SK-N-SH treated with all-trans-retinoic acid at 6 μM for 48 hours (cell line): ENCODE data around the gene TRIM72.

ENCODE experiments used
- ATAC-seq: fragments of 200-7000 bp; cut with Tn5 transposase; 3 replicates; pipeline ENCODE4 v1.9.1; 2020; ENCODE audit warnings: mild to moderate bottlenecking, moderate library complexity
- ARNTL ChIP-seq: fragments of 450-650 bp; formaldehyde crosslinking; IDR thresholded peaks from 2 replicates; pipeline ENCODE4 v1.5.0; 2020; ENCODE audit warnings: low read depth, mild to moderate bottlenecking, moderate library complexity, borderline replicate concordance
- BACH2 ChIP-seq: fragments of 250-450 bp; sonication (Bioruptor Pico); IDR thresholded peaks from 2 replicates; pipeline ENCODE4 v1.9.0; 2021; ENCODE audit warnings: mild to moderate bottlenecking, borderline replicate concordance
- CSDC2 ChIP-seq: fragments of 250-450 bp; sonication (Bioruptor Pico); IDR thresholded peaks from 2 replicates; pipeline ENCODE4 v1.5.0; 2020; ENCODE audit warnings: mild to moderate bottlenecking, moderate library complexity
- ESRRG ChIP-seq: fragments of 250-450 bp; sonication (Bioruptor Pico); IDR thresholded peaks from 2 replicates; pipeline ENCODE4 v1.6.1; 2021; ENCODE audit warnings: mild to moderate bottlenecking
- GLIS3 ChIP-seq: fragments of 250-450 bp; sonication (Bioruptor Pico); IDR thresholded peaks from 2 replicates; pipeline ENCODE4 v1.5.0; 2020; ENCODE audit warnings: mild to moderate bottlenecking, moderate library complexity
- ISL1 ChIP-seq: fragments of 250-450 bp; sonication (Bioruptor Pico); IDR thresholded peaks from 2 replicates; pipeline ENCODE4 v2.1.2; 2022; ENCODE audit warnings: mild to moderate bottlenecking, moderate library complexity
- OSR1 ChIP-seq: fragments of 250-450 bp; sonication (Bioruptor Pico); IDR thresholded peaks from 2 replicates; pipeline ENCODE4 v1.8.0; 2022; ENCODE audit warnings: moderate library complexity, mild to moderate bottlenecking, inconsistent platforms
- RARB ChIP-seq: fragments of 250-450 bp; sonication (Bioruptor Pico); IDR thresholded peaks from 2 replicates; pipeline ENCODE4 v1.8.0; 2021; ENCODE audit warnings: mild to moderate bottlenecking, moderate library complexity
- SNAI2 ChIP-seq: fragments of 250-450 bp; sonication (Bioruptor Pico); IDR thresholded peaks from 2 replicates; pipeline ENCODE4 v1.5.0; 2020; ENCODE audit warnings: mild to moderate bottlenecking, moderate library complexity
- TCF4 ChIP-seq: fragments of 250-450 bp; sonication (Bioruptor Pico); IDR thresholded peaks from 2 replicates; pipeline ENCODE4 v1.8.0; 2021; ENCODE audit warnings: mild to moderate bottlenecking, moderate library complexity, borderline replicate concordance
- TOX ChIP-seq: fragments of 250-450 bp; sonication (Bioruptor Pico); IDR thresholded peaks from 2 replicates; pipeline ENCODE4 v1.8.0; 2021; ENCODE audit warnings: mild to moderate bottlenecking, moderate library complexity, borderline replicate concordance
- ZC3H10 ChIP-seq: fragments of 250-450 bp; sonication (Bioruptor Pico); IDR thresholded peaks from 2 replicates; pipeline ENCODE4 v1.5.1; 2021; ENCODE audit warnings: mild to moderate bottlenecking, moderate library complexity
- ZFP3 ChIP-seq: fragments of 250-450 bp; sonication (Bioruptor Pico); IDR thresholded peaks from 2 replicates; pipeline ENCODE4 v1.5.0; 2020; ENCODE audit warnings: mild to moderate bottlenecking, moderate library complexity
- ZFP30 ChIP-seq: fragments of 450-650 bp; formaldehyde crosslinking; IDR thresholded peaks from 2 replicates; pipeline ENCODE4 v1.5.0; 2022; ENCODE audit warnings: mild to moderate bottlenecking, moderate library complexity
- ZNF565 ChIP-seq: fragments of 450-650 bp; formaldehyde crosslinking; conservative IDR thresholded peaks from 2 replicates; pipeline ENCODE4 v1.5.0; 2020; ENCODE audit warnings: low read depth, mild to moderate bottlenecking, moderate library complexity
- ZNF70 ChIP-seq: fragments of 450-650 bp; formaldehyde crosslinking; IDR thresholded peaks from 2 replicates; pipeline ENCODE4 v1.5.0; 2020; ENCODE audit warnings: mild to moderate bottlenecking, moderate library complexity
- ZNF8 ChIP-seq: fragments of 450-650 bp; formaldehyde crosslinking; IDR thresholded peaks from 2 replicates; pipeline ENCODE4 v1.5.0; 2020; ENCODE audit warnings: mild to moderate bottlenecking, moderate library complexity
- TF ChIP-seq, protein P1 (sequence below): fragments of 250-450 bp; sonication (Bioruptor Pico); IDR thresholded peaks from 2 replicates; pipeline ENCODE4 v1.5.1; 2021; ENCODE audit warnings: mild to moderate bottlenecking, moderate library complexity
- TF ChIP-seq, protein P2 (sequence below): fragments of 250-450 bp; sonication (Bioruptor Pico); IDR thresholded peaks from 2 replicates; pipeline ENCODE4 v1.8.0; 2021; ENCODE audit warnings: low read depth, mild to moderate bottlenecking, moderate library complexity, borderline replicate concordance
- TF ChIP-seq, protein P3 (sequence below): fragments of 250-450 bp; sonication (Bioruptor Pico); IDR thresholded peaks from 2 replicates; pipeline ENCODE4 v1.5.0; 2020; ENCODE audit warnings: mild to moderate bottlenecking, moderate library complexity
- TF ChIP-seq, protein P4 (sequence below): fragments of 250-450 bp; sonication (Bioruptor Pico); IDR thresholded peaks from 2 replicates; pipeline ENCODE4 v1.5.1; 2020; ENCODE audit warnings: low read depth, mild to moderate bottlenecking, moderate library complexity

The TRIM72 gene

GRCh38 chr16:31215287-31216162 is 1.6 kb downstream of the TRIM72 start (continued):
- TF ChIP-seq, protein P1, sequence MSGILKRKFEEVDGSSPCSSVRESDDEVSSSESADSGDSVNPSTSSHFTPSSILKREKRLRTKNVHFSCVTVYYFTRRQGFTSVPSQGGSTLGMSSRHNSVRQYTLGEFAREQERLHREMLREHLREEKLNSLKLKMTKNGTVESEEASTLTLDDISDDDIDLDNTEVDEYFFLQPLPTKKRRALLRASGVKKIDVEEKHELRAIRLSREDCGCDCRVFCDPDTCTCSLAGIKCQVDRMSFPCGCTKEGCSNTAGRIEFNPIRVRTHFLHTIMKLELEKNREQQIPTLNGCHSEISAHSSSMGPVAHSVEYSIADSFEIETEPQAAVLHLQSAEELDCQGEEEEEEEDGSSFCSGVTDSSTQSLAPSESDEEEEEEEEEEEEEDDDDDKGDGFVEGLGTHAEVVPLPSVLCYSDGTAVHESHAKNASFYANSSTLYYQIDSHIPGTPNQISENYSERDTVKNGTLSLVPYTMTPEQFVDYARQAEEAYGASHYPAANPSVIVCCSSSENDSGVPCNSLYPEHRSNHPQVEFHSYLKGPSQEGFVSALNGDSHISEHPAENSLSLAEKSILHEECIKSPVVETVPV, result no peak
- TF ChIP-seq, protein P2, sequence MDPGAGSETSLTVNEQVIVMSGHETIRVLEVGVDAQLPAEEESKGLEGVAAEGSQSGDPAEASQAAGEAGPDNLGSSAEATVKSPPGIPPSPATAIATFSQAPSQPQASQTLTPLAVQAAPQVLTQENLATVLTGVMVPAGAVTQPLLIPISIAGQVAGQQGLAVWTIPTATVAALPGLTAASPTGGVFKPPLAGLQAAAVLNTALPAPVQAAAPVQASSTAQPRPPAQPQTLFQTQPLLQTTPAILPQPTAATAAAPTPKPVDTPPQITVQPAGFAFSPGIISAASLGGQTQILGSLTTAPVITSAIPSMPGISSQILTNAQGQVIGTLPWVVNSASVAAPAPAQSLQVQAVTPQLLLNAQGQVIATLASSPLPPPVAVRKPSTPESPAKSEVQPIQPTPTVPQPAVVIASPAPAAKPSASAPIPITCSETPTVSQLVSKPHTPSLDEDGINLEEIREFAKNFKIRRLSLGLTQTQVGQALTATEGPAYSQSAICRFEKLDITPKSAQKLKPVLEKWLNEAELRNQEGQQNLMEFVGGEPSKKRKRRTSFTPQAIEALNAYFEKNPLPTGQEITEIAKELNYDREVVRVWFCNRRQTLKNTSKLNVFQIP (CRISPR knock-in tag), result no peak
- TF ChIP-seq, all 23 proteins: peak for 0

GRCh38 chr16:31216422-31217135 is 2.7 kb downstream of the TRIM72 start, which contains the start of gene PYDC1:
Gene PYDC1 (minus strand): TSS chr16:31217135. CDS start chr16:31217028, 107 bp downstream.
- TF ChIP-seq CSDC2 (no peak), ZNF565 (no peak), ZFP3 (no peak), ISL1 (CRISPR knock-in tag) (no peak), ZC3H10 (CRISPR knock-in tag) (no peak), ZNF70 (no peak), OSR1 (CRISPR knock-in tag) (no peak), SNAI2 (CRISPR knock-in tag) (no peak), RARB (CRISPR knock-in tag) (no peak), ARNTL (CRISPR knock-in tag) (no peak), ZFP30 (CRISPR knock-in tag) (no peak), TCF4 (CRISPR knock-in tag) (no peak), BACH2 (CRISPR knock-in tag) (no peak)
- TF ChIP-seq, protein P1, result no peak
- TF ChIP-seq, protein P3, sequence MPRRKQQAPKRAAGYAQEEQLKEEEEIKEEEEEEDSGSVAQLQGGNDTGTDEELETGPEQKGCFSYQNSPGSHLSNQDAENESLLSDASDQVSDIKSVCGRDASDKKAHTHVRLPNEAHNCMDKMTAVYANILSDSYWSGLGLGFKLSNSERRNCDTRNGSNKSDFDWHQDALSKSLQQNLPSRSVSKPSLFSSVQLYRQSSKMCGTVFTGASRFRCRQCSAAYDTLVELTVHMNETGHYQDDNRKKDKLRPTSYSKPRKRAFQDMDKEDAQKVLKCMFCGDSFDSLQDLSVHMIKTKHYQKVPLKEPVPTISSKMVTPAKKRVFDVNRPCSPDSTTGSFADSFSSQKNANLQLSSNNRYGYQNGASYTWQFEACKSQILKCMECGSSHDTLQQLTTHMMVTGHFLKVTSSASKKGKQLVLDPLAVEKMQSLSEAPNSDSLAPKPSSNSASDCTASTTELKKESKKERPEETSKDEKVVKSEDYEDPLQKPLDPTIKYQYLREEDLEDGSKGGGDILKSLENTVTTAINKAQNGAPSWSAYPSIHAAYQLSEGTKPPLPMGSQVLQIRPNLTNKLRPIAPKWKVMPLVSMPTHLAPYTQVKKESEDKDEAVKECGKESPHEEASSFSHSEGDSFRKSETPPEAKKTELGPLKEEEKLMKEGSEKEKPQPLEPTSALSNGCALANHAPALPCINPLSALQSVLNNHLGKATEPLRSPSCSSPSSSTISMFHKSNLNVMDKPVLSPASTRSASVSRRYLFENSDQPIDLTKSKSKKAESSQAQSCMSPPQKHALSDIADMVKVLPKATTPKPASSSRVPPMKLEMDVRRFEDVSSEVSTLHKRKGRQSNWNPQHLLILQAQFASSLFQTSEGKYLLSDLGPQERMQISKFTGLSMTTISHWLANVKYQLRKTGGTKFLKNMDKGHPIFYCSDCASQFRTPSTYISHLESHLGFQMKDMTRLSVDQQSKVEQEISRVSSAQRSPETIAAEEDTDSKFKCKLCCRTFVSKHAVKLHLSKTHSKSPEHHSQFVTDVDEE, result no peak
- ATAC-seq, result no peak

GRCh38 chr16:31217136-31217530 is 3.2 kb downstream of the TRIM72 start:
- ATAC-seq, result no peak
- TF ChIP-seq ESRRG (CRISPR knock-in tag), result no peak

DNA sequence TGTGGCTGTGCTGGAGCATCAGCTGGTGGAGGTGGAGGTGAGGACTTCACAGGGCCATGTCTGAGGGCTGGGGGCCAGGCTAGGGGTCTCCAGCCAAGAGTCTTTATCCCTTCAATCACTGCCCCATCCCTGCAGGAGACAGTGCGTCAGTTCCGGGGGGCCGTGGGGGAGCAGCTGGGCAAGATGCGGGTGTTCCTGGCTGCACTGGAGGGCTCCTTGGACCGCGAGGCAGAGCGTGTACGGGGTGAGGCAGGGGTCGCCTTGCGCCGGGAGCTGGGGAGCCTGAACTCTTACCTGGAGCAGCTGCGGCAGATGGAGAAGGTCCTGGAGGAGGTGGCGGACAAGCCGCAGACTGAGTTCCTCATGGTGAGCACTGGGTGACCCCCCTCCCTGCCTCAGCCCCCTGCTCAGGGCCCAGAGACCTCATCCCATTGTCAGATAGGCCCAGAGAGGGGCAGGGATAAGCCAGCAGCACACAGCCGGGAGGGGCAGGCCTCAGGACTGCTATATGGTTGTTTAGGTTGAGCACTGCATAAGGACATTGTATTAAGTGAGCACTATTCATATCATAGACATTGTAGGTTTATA is 5.3 kb downstream of the TRIM72 start:
- TF ChIP-seq TOX (CRISPR knock-in tag) (no peak), ZNF70 (no peak), RARB (CRISPR knock-in tag) (no peak), OSR1 (CRISPR knock-in tag) (no peak), ZNF8 (CRISPR knock-in tag) (no peak), TCF4 (CRISPR knock-in tag) (no peak), ZNF565 (no peak), GLIS3 (CRISPR knock-in tag) (no peak)
- TF ChIP-seq, protein P4, sequence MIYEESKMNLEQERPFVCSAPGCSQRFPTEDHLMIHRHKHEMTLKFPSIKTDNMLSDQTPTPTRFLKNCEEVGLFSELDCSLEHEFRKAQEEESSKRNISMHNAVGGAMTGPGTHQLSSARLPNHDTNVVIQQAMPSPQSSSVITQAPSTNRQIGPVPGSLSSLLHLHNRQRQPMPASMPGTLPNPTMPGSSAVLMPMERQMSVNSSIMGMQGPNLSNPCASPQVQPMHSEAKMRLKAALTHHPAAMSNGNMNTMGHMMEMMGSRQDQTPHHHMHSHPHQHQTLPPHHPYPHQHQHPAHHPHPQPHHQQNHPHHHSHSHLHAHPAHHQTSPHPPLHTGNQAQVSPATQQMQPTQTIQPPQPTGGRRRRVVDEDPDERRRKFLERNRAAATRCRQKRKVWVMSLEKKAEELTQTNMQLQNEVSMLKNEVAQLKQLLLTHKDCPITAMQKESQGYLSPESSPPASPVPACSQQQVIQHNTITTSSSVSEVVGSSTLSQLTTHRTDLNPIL (CRISPR knock-in tag), result no peak
- TF ChIP-seq, protein P1, result no peak
- TF ChIP-seq, all 23 proteins: peak for 0
- ATAC-seq, result no peak
